GM12878 (cell line): ENCODE data around the gene DTX4. TPM values are rescaled to one million over a fixed set of nuclear protein-coding genes. Genes with fewer than 3 reads are reported as not detected.

Experiments
- CBX3 ChIP-seq: fragments of 200-600 bp; sonication (generic); IDR thresholded peaks from 2 replicates; pipeline ENCODE4 v1.6.1; 2016; ENCODE audit warnings: low read depth, borderline replicate concordance
- CHD2 ChIP-seq: IDR thresholded peaks from 2 replicates; pipeline ENCODE4 v1.6.1; 2011; ENCODE audit warnings: low read depth, low read length, improper control_type of control experiment, borderline replicate concordance
- E2F4 ChIP-seq: IDR thresholded peaks from 2 replicates; pipeline ENCODE4 v1.6.1; 2012; ENCODE audit warnings: low read depth, low read length, improper control_type of control experiment
- EP300 ChIP-seq, 2 experiments: fragments of 150-350 bp in 1 of 2; IDR thresholded peaks; 2 replicates each; pipeline ENCODE4 v1.6.1; 2011 to 2012; ENCODE audit warnings: low read depth in 2 of 2, low read length in 2 of 2, borderline replicate concordance in 1 of 2, improper control_type of control experiment in 1 of 2, inconsistent platforms in 1 of 2; ENCODE audit not compliant: control insufficient read depth in 1 of 2
- ETV6 ChIP-seq, 2 experiments: fragments of 450-650 bp in 1 of 2; IDR thresholded peaks in 1 of 2; conservative IDR thresholded peaks in 1 of 2; 2 replicates each; pipeline ENCODE4 v1.6.1; 2014; ENCODE audit warnings: antibody characterized with exemption in 1 of 2, borderline replicate concordance in 1 of 2, low read depth in 1 of 2, mild to moderate bottlenecking in 1 of 2, moderate library complexity in 1 of 2
- FOXK2 ChIP-seq: fragments of 450-650 bp; IDR thresholded peaks from 2 replicates; pipeline ENCODE4 v1.6.1; 2017; ENCODE audit warnings: mild to moderate bottlenecking, moderate library complexity
- MYB ChIP-seq: fragments of 150-350 bp; IDR thresholded peaks from 2 replicates; pipeline ENCODE4 v1.6.1; 2014; ENCODE audit warnings: mild to moderate bottlenecking, low read depth, low read length, borderline replicate concordance
- NBN ChIP-seq: fragments of 450-650 bp; IDR thresholded peaks from 2 replicates; pipeline ENCODE4 v1.6.1; 2016
- NFIC ChIP-seq: IDR thresholded peaks from 2 replicates; pipeline ENCODE4 v1.6.1; 2012; ENCODE audit warnings: low read depth, mild to moderate bottlenecking, inconsistent platforms, low read length, moderate library complexity
- NR2F1 ChIP-seq: fragments of 450-650 bp; conservative IDR thresholded peaks from 2 replicates; pipeline ENCODE4 v1.6.1; 2017; ENCODE audit warnings: mild to moderate bottlenecking
- PAX8 ChIP-seq: fragments of 450-650 bp; IDR thresholded peaks from 2 replicates; pipeline ENCODE4 v1.6.1; 2017; ENCODE audit warnings: mild to moderate bottlenecking, moderate library complexity
- RFX5 ChIP-seq: IDR thresholded peaks from 2 replicates; pipeline ENCODE4 v1.6.1; 2011; ENCODE audit warnings: low read depth, low read length, improper control_type of control experiment
- SP1 ChIP-seq: IDR thresholded peaks from one replicate; pipeline ENCODE4 v1.6.1; 2011; ENCODE audit warnings: low read depth, low read length
- SUPT20H ChIP-seq: IDR thresholded peaks from 2 replicates; pipeline ENCODE4 v1.6.1; 2011; ENCODE audit warnings: low read depth, mild to moderate bottlenecking, low read length, moderate library complexity, borderline replicate concordance; ENCODE audit not compliant: control insufficient read depth
- ZBED1 ChIP-seq: IDR thresholded peaks from 2 replicates; pipeline ENCODE4 v1.6.1; 2016; ENCODE audit warnings: borderline replicate concordance
- ZBTB11 ChIP-seq: fragments of 450-650 bp; formaldehyde crosslinking; IDR thresholded peaks from 2 replicates; pipeline ENCODE4 v1.5.0; 2022; ENCODE audit warnings: mild to moderate bottlenecking, missing genetic modification characterization
- ZNF592 ChIP-seq: fragments of 450-650 bp; IDR thresholded peaks from 2 replicates; pipeline ENCODE4 v1.6.1; 2017; ENCODE audit warnings: mild to moderate bottlenecking, moderate library complexity
- polyA plus RNA-seq, 11 experiments: library from polyadenylated mRNA; depleted of rRNA in 4 of 11; unstranded in 6 of 11; stranded (reverse) in 5 of 11; fragments of >200 nt; fragmentation: Nextera tagmentation in 4 of 11; fragmentation: Illumina TruSeq in 1 of 11; extraction: Ambion mirVana in 4 of 11; extraction: Trizol in 1 of 11; gene quantifications; 1 replicate in 1 of 11; 2 replicates in 10 of 11; pipeline versions ENCODE4 v1.2.1 to v1.2.3, GENCODE V29; 2011 to 2016; ENCODE audit warnings: inconsistent platforms in 2 of 11, missing spikeins in 2 of 11, low read depth in 1 of 11
- total RNA-seq, 4 experiments: library from RNA; depleted of rRNA in 3 of 4; stranded (reverse); fragments of >200 nt in 3 of 4; fragmentation: Illumina TruSeq in 1 of 4; extraction: Trizol in 1 of 4; gene quantifications; 2 replicates each; pipeline versions ENCODE4 v1.2.1 to v1.2.3, GENCODE V29; 2013 to 2021
- TF ChIP-seq, protein P1 (sequence below): IDR thresholded peaks from 2 replicates; pipeline ENCODE4 v1.6.1; 2012; ENCODE audit warnings: low read depth, low read length, improper control_type of control experiment

DTX4 gene
- total and polyA plus RNA-seq, 10 of the 15 experiments (the other 5 are each of a cell fraction or from before 2014, with no cell fraction given): 3.8 to 25.8 (median 10.5) TPM

- TF ChIP-seq EP300 (IDR thresholded peaks at IDR 0.05; ENCODE audit: borderline replicate concordance in 1 of 2, control insufficient read depth in 1 of 2, low read depth in 2 of 2, low read length in 2 of 2) (peak; percentile 99 to 100), NR2F1 (peak; percentile 98), CBX3 (no peak), FOXK2 (no peak), ZBED1 (peak; percentile 99), ZBTB11 (CRISPR knock-in tag) (no peak), NFIC (peak; percentile 100), CHD2 (peak; percentile 90), SUPT20H (no peak), ETV6 (conservative IDR thresholded peaks at IDR 0.05 in 1 of 2, IDR thresholded peaks at IDR 0.05 in 1 of 2; ENCODE audit: borderline replicate concordance in 1 of 2, low read depth in 1 of 2) (peak in 1 of 2 experiments; percentile 100; a peak in 2 of 4 replicates), RFX5 (no peak), ZNF592 (no peak), NBN (peak; percentile 98), PAX8 (no peak), MYB (peak; percentile 76), E2F4 (0 out of 2 replicates have a peak, but pooled peaks have one; percentile 41), SP1 (peak; percentile 83)
- TF ChIP-seq, protein P1, sequence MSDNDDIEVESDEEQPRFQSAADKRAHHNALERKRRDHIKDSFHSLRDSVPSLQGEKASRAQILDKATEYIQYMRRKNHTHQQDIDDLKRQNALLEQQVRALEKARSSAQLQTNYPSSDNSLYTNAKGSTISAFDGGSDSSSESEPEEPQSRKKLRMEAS: no peak
These were observed 45.0 kb downstream of the DTX4 start (continued) for GRCh38 chr11:59216641-59217564.
